Neural cell (in vitro differentiated cells): ENCODE measurements around the gene ARHGEF12.

Source experiments
- EP300 ChIP-seq: fragments of 450-650 bp; conservative IDR thresholded peaks from 2 replicates; pipeline ENCODE4 v1.6.1; 2014; ENCODE audit warnings: antibody characterized with exemption, mild to moderate bottlenecking, moderate library complexity; ENCODE audit not compliant: poor library complexity, severe bottlenecking
- POLR2AphosphoS5 ChIP-seq: IDR thresholded peaks from 2 replicates; pipeline ENCODE4 v1.6.1; 2012
- TF ChIP-seq, protein P1 (sequence below): fragments of 450-650 bp; IDR thresholded peaks from 2 replicates; pipeline ENCODE4 v1.5.1; 2014; ENCODE audit warnings: antibody characterized with exemption, mild to moderate bottlenecking, moderate library complexity; ENCODE audit not compliant: poor library complexity, severe bottlenecking

DNA sequence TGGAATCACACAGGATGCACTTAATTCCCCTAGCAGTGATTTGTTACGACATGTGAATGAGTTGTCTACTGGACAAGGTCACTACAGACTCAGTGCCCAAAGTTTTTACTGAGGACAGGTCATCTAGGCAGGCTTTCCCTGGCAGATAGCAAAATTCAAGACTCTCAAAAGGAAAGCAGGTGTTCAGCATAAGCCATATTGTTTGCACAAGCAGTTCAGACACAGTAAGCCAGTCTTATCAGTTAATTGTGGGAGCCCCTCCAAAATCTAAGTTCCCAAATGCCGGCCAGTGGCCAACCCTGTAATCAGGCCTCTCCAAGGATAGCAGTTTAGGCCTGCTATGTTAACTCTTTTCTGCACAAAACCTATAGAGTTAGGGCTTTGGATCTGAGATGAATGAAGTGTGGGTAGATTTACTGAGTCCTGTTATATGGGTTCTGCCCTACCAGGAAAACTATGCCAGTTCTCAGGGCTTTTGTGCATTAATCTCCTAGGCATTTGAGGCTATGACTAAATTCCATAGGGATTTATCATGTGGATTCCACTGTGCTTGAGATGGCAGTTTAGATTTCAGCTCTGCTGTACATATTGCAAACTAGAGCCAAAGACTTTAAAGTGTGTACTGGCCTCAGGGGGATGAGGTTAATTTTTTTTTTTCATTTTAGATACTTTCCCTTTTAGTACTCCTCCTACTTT, 4.8 kb upstream of the ARHGEF12 start:
- TF ChIP-seq, protein P1, sequence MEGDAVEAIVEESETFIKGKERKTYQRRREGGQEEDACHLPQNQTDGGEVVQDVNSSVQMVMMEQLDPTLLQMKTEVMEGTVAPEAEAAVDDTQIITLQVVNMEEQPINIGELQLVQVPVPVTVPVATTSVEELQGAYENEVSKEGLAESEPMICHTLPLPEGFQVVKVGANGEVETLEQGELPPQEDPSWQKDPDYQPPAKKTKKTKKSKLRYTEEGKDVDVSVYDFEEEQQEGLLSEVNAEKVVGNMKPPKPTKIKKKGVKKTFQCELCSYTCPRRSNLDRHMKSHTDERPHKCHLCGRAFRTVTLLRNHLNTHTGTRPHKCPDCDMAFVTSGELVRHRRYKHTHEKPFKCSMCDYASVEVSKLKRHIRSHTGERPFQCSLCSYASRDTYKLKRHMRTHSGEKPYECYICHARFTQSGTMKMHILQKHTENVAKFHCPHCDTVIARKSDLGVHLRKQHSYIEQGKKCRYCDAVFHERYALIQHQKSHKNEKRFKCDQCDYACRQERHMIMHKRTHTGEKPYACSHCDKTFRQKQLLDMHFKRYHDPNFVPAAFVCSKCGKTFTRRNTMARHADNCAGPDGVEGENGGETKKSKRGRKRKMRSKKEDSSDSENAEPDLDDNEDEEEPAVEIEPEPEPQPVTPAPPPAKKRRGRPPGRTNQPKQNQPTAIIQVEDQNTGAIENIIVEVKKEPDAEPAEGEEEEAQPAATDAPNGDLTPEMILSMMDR: no peak
- TF ChIP-seq EP300 (no peak), POLR2AphosphoS5 (no peak)
